MCF 10A (cell line): Measurements from ENCODE around the gene SLC22A5. TPM values are rescaled to one million over a fixed set of nuclear protein-coding genes. Genes with fewer than 3 reads are reported as not detected.

Experiments
- BruUV-seq: library from RNA; stranded (reverse); fragments of 400-500 nt; replicated peaks from 2 replicates; lab custom pipeline; 2021; lab: Mats Ljungman, UMichigan
- CTCF ChIA-PET: fragments of 300-600 bp; sonication (Branson Sonifier 250); formaldehyde crosslinking; extraction: SDS; loops from one replicate; lab custom pipeline; 2021; ENCODE audit warnings: antibody characterized with exemption, inconsistent platforms; lab: Yijun Ruan, JAX
- POLR2A ChIA-PET: fragments of 300-600, 350-650 bp; sonication (Branson Sonifier 250); formaldehyde crosslinking; extraction: SDS; loops from one replicate; lab custom pipeline; 2020; ENCODE audit warnings: antibody characterized with exemption, inconsistent platforms; lab: Yijun Ruan, JAX
- DNase-seq: peaks from one replicate; pipeline ENCODE4 v3.0.0-alpha.2; 2018; ENCODE audit not compliant: unreplicated experiment
- H3K27ac Mint-ChIP-seq: one replicate; pipeline ENCODE4 v1.8.0; 2022; ENCODE audit warnings: mild to moderate bottlenecking, low read depth, mixed read lengths; ENCODE audit not compliant: unreplicated experiment
- H3K27me3 Mint-ChIP-seq: one replicate; pipeline ENCODE4 v1.8.0; 2022; ENCODE audit warnings: mixed read lengths; ENCODE audit not compliant: insufficient read depth, unreplicated experiment
- H3K36me3 Mint-ChIP-seq: one replicate; pipeline ENCODE4 v1.8.0; 2022; ENCODE audit warnings: mild to moderate bottlenecking, moderate library complexity, mixed read lengths; ENCODE audit not compliant: insufficient read depth, unreplicated experiment
- H3K4me1 Mint-ChIP-seq: one replicate; pipeline ENCODE4 v1.8.0; 2022; ENCODE audit warnings: mixed read lengths; ENCODE audit not compliant: insufficient read depth, unreplicated experiment
- H3K4me3 Mint-ChIP-seq: one replicate; pipeline ENCODE4 v1.8.0; 2022; ENCODE audit warnings: mild to moderate bottlenecking, moderate library complexity, mixed read lengths; ENCODE audit not compliant: unreplicated experiment
- H3K9me3 Mint-ChIP-seq: one replicate; pipeline ENCODE4 v1.8.0; 2022; ENCODE audit warnings: mixed read lengths; ENCODE audit not compliant: unreplicated experiment
- CTCF ChIP-seq: fragments of 200-600 bp; IDR thresholded peaks from one replicate; pipeline ENCODE4 v1.8.0; 2022; ENCODE audit warnings: antibody characterized with exemption, mild to moderate bottlenecking; ENCODE audit not compliant: unreplicated experiment
- intact Hi-C: fragments of 100-400 bp; cut with micrococcal nuclease; formaldehyde crosslinking; loops from 2 replicates; pipeline ENCODE4 v1.14.1; 2022
- total RNA-seq: library from RNA; stranded (reverse); gene quantifications from 2 replicates; pipeline ENCODE4 v1.2.3, GENCODE V29; 2022

The SLC22A5 gene
- total RNA-seq, 1 experiment from 2014 or later, result 167 TPM

- TF ChIP-seq CTCF, result no peak
These were observed 13.8 kb downstream of the SLC22A5 start for GRCh38 chr5:132383261-132383660.

GRCh38 chr5:132383984-132384383, 14.5 kb downstream of the SLC22A5 start:
- TF ChIP-seq CTCF, result no peak
- ChIA-PET CTCF (interaction anchor here (0.6 to 9.4 kb wide), 8 partner anchors 11 to 204 kb away, joined by 3 to 359 read pairs (median 6); partner anchors contain the start of genes IRF1 and SLC22A4), POLR2A (interaction anchor here (1.0 to 1.6 kb wide), 3 partner anchors 15 to 117 kb away, joined by 3 to 4 read pairs (median 4); partner anchors contain the start of genes IRF1 and SLC22A5)
- H3K27ac Mint-ChIP-seq, result no peak overlapping the region
- H3K36me3 Mint-ChIP-seq, result peaks cover 81% of the 10 kb centered on the region
- intact Hi-C loops, result loop anchor here (10.0 kb wide), 1 partner anchor 331 kb away; no protein-coding TSS in a partner anchor
- DNase-seq, result no peak
- H3K4me3 Mint-ChIP-seq, result no peak overlapping the region
- no peaks in the 10 kb centered on the region for H3K9me3 Mint-ChIP-seq
- no peaks in the 10 kb centered on the region for H3K27me3 Mint-ChIP-seq
- no TSS peak for BruUV-seq
- peaks cover 55% of the 10 kb centered on the region for H3K4me1 Mint-ChIP-seq

More at GRCh38 chr5:132383261-132383660, 13.8 kb downstream of the SLC22A5 start:
- Mint-ChIP-seq H3K27me3 (no peaks in the 10 kb centered on the region), H3K36me3 (peaks cover 80% of the 10 kb centered on the region), H3K9me3 (no peaks in the 10 kb centered on the region), H3K4me1 (peaks cover 52% of the 10 kb centered on the region), H3K4me3 (no peak overlapping the region), H3K27ac (no peak overlapping the region)
- ChIA-PET POLR2A (interaction anchor here (1.1 to 3.1 kb wide), 5 partner anchors 12 to 118 kb away, joined by 3 to 21 read pairs (median 4); partner anchors contain the start of genes IRF1 and SLC22A5), CTCF (interaction anchor here (0.7 to 9.4 kb wide), 11 partner anchors 10 to 204 kb away, joined by 3 to 359 read pairs (median 5); partner anchors contain the start of gene IRF1)
- intact Hi-C loops, result loop anchor here (10.0 kb wide), 1 partner anchor 332 kb away; no protein-coding TSS in a partner anchor
- BruUV-seq, result no TSS peak
- no peak for DNase-seq

- BruUV-seq, result no TSS peak
- intact Hi-C loops, result loop anchor here (1.0 to 10.0 kb wide), 6 partner anchors 92 to 438 kb away; partner anchors contain the start of genes P4HA2 and SLC22A4
- H3K27me3 Mint-ChIP-seq, result no peaks in the 10 kb centered on the region
- H3K4me3 Mint-ChIP-seq, result no peak overlapping the region
- no peak for DNase-seq
- TF ChIP-seq CTCF, result no peak
- no peaks in the 10 kb centered on the region for H3K9me3 Mint-ChIP-seq
- peaks cover 80% of the 10 kb centered on the region for H3K36me3 Mint-ChIP-seq
- POLR2A ChIA-PET, result interaction anchor here (1.0 to 1.6 kb wide), 3 partner anchors 15 to 116 kb away, joined by 3 to 4 read pairs (median 4); partner anchors contain the start of genes IRF1 and SLC22A5
- H3K4me1 Mint-ChIP-seq, result peaks cover 61% of the 10 kb centered on the region
- CTCF ChIA-PET, result interaction anchor here (1.1 to 9.4 kb wide), 7 partner anchors 12 to 204 kb away, joined by 3 to 359 read pairs (median 7); partner anchors contain the start of genes IRF1 and SLC22A4
- H3K27ac Mint-ChIP-seq, result no peak overlapping the region
These were observed 15.1 kb downstream of the SLC22A5 start for GRCh38 chr5:132384506-132385050.
